WTC11 (cell line): ENCODE data around the gene FICD.

Source experiments
- CREM ChIP-seq: sonication (generic); formaldehyde crosslinking; IDR thresholded peaks from 2 replicates; pipeline ENCODE4 v1.8.1; 2022; ENCODE audit warnings: mild to moderate bottlenecking, missing genetic modification reagents, moderate library complexity
- FOXK1 ChIP-seq: sonication (generic); formaldehyde crosslinking; IDR thresholded peaks from 2 replicates; pipeline ENCODE4 v1.8.0; 2022; ENCODE audit warnings: mild to moderate bottlenecking, moderate library complexity, missing genetic modification reagents
- JUN ChIP-seq: sonication (generic); formaldehyde crosslinking; IDR thresholded peaks from 2 replicates; pipeline ENCODE4 v1.8.0; 2023; ENCODE audit warnings: mild to moderate bottlenecking, missing genetic modification reagents
- MXD4 ChIP-seq: fragments of 250-450 bp; sonication (Bioruptor Pico); IDR thresholded peaks from 2 replicates; pipeline ENCODE4 v1.8.0; 2021; ENCODE audit warnings: mild to moderate bottlenecking, moderate library complexity, borderline replicate concordance
- MYBL2 ChIP-seq: sonication (generic); formaldehyde crosslinking; IDR thresholded peaks from 2 replicates; pipeline ENCODE4 v1.8.1; 2023; ENCODE audit warnings: mild to moderate bottlenecking, moderate library complexity, missing genetic modification reagents
- NR3C1 ChIP-seq: sonication (generic); formaldehyde crosslinking; conservative IDR thresholded peaks from 2 replicates; pipeline ENCODE4 v1.8.1; 2023; ENCODE audit warnings: low read depth, mild to moderate bottlenecking, missing genetic modification reagents
- ZNF121 ChIP-seq: sonication (generic); formaldehyde crosslinking; IDR thresholded peaks from 2 replicates; pipeline ENCODE4 v1.8.0; 2023; ENCODE audit warnings: missing genetic modification reagents
- TF ChIP-seq, protein P1 (sequence below): fragments of 200-600 bp; IDR thresholded peaks from 2 replicates; pipeline ENCODE4 v1.8.0; 2022; ENCODE audit warnings: antibody characterized with exemption
- TF ChIP-seq, protein P2 (sequence below): sonication (generic); formaldehyde crosslinking; IDR thresholded peaks from 2 replicates; pipeline ENCODE4 v1.8.0; 2022; ENCODE audit warnings: mild to moderate bottlenecking, missing genetic modification reagents
- TF ChIP-seq, protein P3 (sequence below): sonication (generic); formaldehyde crosslinking; IDR thresholded peaks from 2 replicates; pipeline ENCODE4 v1.8.1; 2023; ENCODE audit warnings: mild to moderate bottlenecking, missing genetic modification reagents, moderate library complexity
- TF ChIP-seq, protein P4 (sequence below): sonication (generic); formaldehyde crosslinking; conservative IDR thresholded peaks from 2 replicates; pipeline ENCODE4 v1.8.1; 2022; ENCODE audit warnings: mild to moderate bottlenecking, missing genetic modification reagents
- TF ChIP-seq, protein P5 (sequence below): sonication (generic); formaldehyde crosslinking; IDR thresholded peaks from 2 replicates; pipeline ENCODE4 v1.8.1; 2022; ENCODE audit warnings: low read depth, mild to moderate bottlenecking, moderate library complexity, missing genetic modification reagents, borderline replicate concordance
- TF ChIP-seq, protein P6 (sequence below): sonication (generic); formaldehyde crosslinking; IDR thresholded peaks from 2 replicates; pipeline ENCODE4 v1.8.1; 2022; ENCODE audit warnings: mild to moderate bottlenecking, missing genetic modification reagents, moderate library complexity, borderline replicate concordance

DNA sequence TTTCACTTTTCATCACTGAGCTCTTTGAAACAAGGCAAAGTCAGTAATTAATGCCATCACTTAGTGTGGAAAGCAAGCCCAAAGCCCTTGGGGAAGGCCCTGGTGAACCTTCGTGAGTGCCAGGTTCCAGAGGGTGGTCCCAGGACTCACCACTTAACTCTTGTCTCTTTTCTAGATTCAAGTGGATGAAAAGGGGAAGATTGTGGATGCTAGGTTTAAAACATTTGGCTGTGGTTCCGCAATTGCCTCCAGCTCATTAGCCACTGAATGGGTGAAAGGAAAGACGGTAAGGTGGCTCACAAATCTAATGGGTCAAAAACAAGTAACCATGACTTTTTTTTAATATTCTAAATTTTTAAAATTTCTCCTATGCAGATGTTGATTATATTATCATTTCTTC lies 50.1 kb downstream of the FICD start:
- TF ChIP-seq, protein P1, sequence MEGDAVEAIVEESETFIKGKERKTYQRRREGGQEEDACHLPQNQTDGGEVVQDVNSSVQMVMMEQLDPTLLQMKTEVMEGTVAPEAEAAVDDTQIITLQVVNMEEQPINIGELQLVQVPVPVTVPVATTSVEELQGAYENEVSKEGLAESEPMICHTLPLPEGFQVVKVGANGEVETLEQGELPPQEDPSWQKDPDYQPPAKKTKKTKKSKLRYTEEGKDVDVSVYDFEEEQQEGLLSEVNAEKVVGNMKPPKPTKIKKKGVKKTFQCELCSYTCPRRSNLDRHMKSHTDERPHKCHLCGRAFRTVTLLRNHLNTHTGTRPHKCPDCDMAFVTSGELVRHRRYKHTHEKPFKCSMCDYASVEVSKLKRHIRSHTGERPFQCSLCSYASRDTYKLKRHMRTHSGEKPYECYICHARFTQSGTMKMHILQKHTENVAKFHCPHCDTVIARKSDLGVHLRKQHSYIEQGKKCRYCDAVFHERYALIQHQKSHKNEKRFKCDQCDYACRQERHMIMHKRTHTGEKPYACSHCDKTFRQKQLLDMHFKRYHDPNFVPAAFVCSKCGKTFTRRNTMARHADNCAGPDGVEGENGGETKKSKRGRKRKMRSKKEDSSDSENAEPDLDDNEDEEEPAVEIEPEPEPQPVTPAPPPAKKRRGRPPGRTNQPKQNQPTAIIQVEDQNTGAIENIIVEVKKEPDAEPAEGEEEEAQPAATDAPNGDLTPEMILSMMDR, result no peak
- TF ChIP-seq, protein P2, sequence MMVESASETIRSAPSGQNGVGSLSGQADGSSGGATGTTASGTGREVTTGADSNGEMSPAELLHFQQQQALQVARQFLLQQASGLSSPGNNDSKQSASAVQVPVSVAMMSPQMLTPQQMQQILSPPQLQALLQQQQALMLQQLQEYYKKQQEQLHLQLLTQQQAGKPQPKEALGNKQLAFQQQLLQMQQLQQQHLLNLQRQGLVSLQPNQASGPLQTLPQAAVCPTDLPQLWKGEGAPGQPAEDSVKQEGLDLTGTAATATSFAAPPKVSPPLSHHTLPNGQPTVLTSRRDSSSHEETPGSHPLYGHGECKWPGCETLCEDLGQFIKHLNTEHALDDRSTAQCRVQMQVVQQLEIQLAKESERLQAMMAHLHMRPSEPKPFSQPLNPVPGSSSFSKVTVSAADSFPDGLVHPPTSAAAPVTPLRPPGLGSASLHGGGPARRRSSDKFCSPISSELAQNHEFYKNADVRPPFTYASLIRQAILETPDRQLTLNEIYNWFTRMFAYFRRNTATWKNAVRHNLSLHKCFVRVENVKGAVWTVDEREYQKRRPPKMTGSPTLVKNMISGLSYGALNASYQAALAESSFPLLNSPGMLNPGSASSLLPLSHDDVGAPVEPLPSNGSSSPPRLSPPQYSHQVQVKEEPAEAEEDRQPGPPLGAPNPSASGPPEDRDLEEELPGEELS (CRISPR knock-in tag), result no peak
- TF ChIP-seq, protein P3, sequence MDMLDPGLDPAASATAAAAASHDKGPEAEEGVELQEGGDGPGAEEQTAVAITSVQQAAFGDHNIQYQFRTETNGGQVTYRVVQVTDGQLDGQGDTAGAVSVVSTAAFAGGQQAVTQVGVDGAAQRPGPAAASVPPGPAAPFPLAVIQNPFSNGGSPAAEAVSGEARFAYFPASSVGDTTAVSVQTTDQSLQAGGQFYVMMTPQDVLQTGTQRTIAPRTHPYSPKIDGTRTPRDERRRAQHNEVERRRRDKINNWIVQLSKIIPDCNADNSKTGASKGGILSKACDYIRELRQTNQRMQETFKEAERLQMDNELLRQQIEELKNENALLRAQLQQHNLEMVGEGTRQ (CRISPR knock-in tag), result no peak
- TF ChIP-seq FOXK1 (CRISPR knock-in tag) (no peak), MXD4 (CRISPR knock-in tag) (no peak), JUN (CRISPR knock-in tag) (no peak), NR3C1 (CRISPR knock-in tag) (no peak), CREM (CRISPR knock-in tag) (no peak), ZNF121 (no peak), MYBL2 (CRISPR knock-in tag) (no peak)
- TF ChIP-seq, protein P4, sequence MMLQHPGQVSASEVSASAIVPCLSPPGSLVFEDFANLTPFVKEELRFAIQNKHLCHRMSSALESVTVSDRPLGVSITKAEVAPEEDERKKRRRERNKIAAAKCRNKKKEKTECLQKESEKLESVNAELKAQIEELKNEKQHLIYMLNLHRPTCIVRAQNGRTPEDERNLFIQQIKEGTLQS (CRISPR knock-in tag), result no peak
- TF ChIP-seq, protein P5, sequence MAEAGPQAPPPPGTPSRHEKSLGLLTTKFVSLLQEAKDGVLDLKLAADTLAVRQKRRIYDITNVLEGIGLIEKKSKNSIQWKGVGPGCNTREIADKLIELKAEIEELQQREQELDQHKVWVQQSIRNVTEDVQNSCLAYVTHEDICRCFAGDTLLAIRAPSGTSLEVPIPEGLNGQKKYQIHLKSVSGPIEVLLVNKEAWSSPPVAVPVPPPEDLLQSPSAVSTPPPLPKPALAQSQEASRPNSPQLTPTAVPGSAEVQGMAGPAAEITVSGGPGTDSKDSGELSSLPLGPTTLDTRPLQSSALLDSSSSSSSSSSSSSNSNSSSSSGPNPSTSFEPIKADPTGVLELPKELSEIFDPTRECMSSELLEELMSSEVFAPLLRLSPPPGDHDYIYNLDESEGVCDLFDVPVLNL (CRISPR knock-in tag), result no peak
- TF ChIP-seq, protein P6, sequence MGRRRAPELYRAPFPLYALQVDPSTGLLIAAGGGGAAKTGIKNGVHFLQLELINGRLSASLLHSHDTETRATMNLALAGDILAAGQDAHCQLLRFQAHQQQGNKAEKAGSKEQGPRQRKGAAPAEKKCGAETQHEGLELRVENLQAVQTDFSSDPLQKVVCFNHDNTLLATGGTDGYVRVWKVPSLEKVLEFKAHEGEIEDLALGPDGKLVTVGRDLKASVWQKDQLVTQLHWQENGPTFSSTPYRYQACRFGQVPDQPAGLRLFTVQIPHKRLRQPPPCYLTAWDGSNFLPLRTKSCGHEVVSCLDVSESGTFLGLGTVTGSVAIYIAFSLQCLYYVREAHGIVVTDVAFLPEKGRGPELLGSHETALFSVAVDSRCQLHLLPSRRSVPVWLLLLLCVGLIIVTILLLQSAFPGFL, result no peak
